Esophagus (tissue), 2 donors: ENCODE measurements around the gene BFAR. TPM values are rescaled to one million over a fixed set of nuclear protein-coding genes. Genes with fewer than 3 reads are reported as not detected.
A peak's percentile ranks its signal among the peaks of the same experiment; 100 is the strongest.
"Not testable (repeated sequence)": the region's sequence is repeated elsewhere in the genome, so short reads cannot be mapped to it uniquely, and the experiment has no call there.

Source experiments
- H3K27ac ChIP-seq, 2 donors: one replicate each; pipeline ENCODE4 v1.5.1; 2013; ENCODE audit warnings: low read depth in 2 of 2, mild to moderate bottlenecking in 2 of 2, inconsistent platforms in 1 of 2, low read length in 1 of 2, moderate library complexity in 1 of 2
- H3K27me3 ChIP-seq, 2 donors: one replicate each; pipeline ENCODE4 v1.6.1; 2013; ENCODE audit warnings: low read length in 2 of 2, control low read depth in 1 of 2, mild to moderate bottlenecking in 1 of 2; ENCODE audit not compliant: insufficient read depth in 2 of 2, control insufficient read depth in 1 of 2
- H3K36me3 ChIP-seq, 2 donors: one replicate each; pipeline ENCODE4 v1.6.1; 2013; ENCODE audit warnings: low read length in 1 of 2; ENCODE audit not compliant: control insufficient read depth in 2 of 2, insufficient read depth in 2 of 2
- H3K4me1 ChIP-seq, 2 donors: one replicate each; pipeline ENCODE4 v1.6.1; 2013; ENCODE audit warnings: low read length in 1 of 2; ENCODE audit not compliant: control insufficient read depth in 2 of 2, insufficient read depth in 2 of 2
- H3K4me3 ChIP-seq, 2 donors: one replicate each; pipeline ENCODE4 v1.5.1; 2013; ENCODE audit warnings: low read length in 2 of 2, mild to moderate bottlenecking in 2 of 2, low read depth in 1 of 2, moderate library complexity in 1 of 2
- H3K9me3 ChIP-seq, 2 donors: one replicate each; pipeline ENCODE4 v1.6.1; 2013; ENCODE audit warnings: mild to moderate bottlenecking in 2 of 2, low read depth in 1 of 2, low read length in 1 of 2, moderate library complexity in 1 of 2; ENCODE audit not compliant: control insufficient read depth in 2 of 2, insufficient read depth in 1 of 2
- WGBS, 2 donors: extraction: QIAGEN DNeasy Blood & Tissue Kit; methylation state at CpG; one replicate each; pipeline ENCODE4 v1.1.7; 2013; 5-methylcytosine and 5-hydroxymethylcytosine counted together
- polyA plus RNA-seq, 2 donors: library from polyadenylated mRNA; stranded (reverse); fragments of 200-250 nt; gene quantifications; one replicate each; pipeline ENCODE4 v1.2.3, GENCODE V29; 2013
- donor health status: healthy with polysubstance abuse.
- donor health status: Bipolar disorder and iron deficiency.

The BFAR gene
- polyA plus RNA-seq, 2 donors, result 14.9 to 18.7 TPM

- H3K4me1 ChIP-seq, result peaks cover 0 to 7% of the 10 kb centered on the region in 2 donors
- no peak overlapping the region for H3K27ac ChIP-seq
- no peaks in the 10 kb centered on the region for H3K27me3 ChIP-seq
- no peaks in the 10 kb centered on the region for H3K36me3 ChIP-seq
- 61 to 67% methylated on average over 7 of the region's 7 CpGs for WGBS, 2 donors
- H3K9me3 ChIP-seq, result no peaks in the 10 kb centered on the region
- no peak overlapping the region for H3K4me3 ChIP-seq
These were observed 1.6 kb downstream of the BFAR start for GRCh38 chr16:14634389-14634725.

GRCh38 chr16:14635395-14636165 is 2.8 kb downstream of the BFAR start:
- H3K9me3 ChIP-seq, result no peaks in the 10 kb centered on the region
- peaks cover 0 to 7% of the 10 kb centered on the region in 2 donors for H3K4me1 ChIP-seq
- no peaks in the 10 kb centered on the region for H3K27me3 ChIP-seq
- H3K4me3 ChIP-seq, result no peak overlapping the region
- no peak overlapping the region for H3K27ac ChIP-seq
- peaks cover 0 to 3% of the 10 kb centered on the region in 2 donors for H3K36me3 ChIP-seq
- WGBS, 2 donors, result 60 to 67% methylated on average over 12 of the region's 12 CpGs

GRCh38 chr16:14636179-14636950 is 3.6 kb downstream of the BFAR start:
- not testable (repeated sequence) for H3K4me3 ChIP-seq, H3K9me3 ChIP-seq, H3K4me1 ChIP-seq, H3K27ac ChIP-seq, H3K27me3 ChIP-seq, H3K36me3 ChIP-seq
- 40 to 52% methylated on average over 17 of the region's 17 CpGs for WGBS, 2 donors

- not testable (repeated sequence) for H3K27ac ChIP-seq, H3K27me3 ChIP-seq, H3K4me1 ChIP-seq, H3K4me3 ChIP-seq, H3K9me3 ChIP-seq, H3K36me3 ChIP-seq
- 21 to 59% methylated on average over 1 of the region's 1 CpG for WGBS, 2 donors
These were observed 4.1 kb downstream of the BFAR start for GRCh38 chr16:14636951-14637240.

GRCh38 chr16:14640538-14640937 is 7.8 kb downstream of the BFAR start:
- WGBS, 2 donors, result 69 to 81% methylated on average over 10 of the region's 10 CpGs
- Histone ChIP-seq H3K4me3 (no peak overlapping the region), H3K36me3 (peaks cover 4 to 7% of the 10 kb centered on the region in 2 donors), H3K27ac (peak overlapping the region in 1 of 2 donors; percentile 56), H3K4me1 (no peaks in the 10 kb centered on the region), H3K9me3 (no peaks in the 10 kb centered on the region), H3K27me3 (no peaks in the 10 kb centered on the region)

- 84 to 95% methylated on average over 8 of the region's 8 CpGs for WGBS, 2 donors
- Histone ChIP-seq H3K27ac (no peak overlapping the region), H3K4me3 (no peak overlapping the region), H3K36me3 (peaks cover 4 to 7% of the 10 kb centered on the region in 2 donors), H3K4me1 (no peaks in the 10 kb centered on the region), H3K27me3 (no peaks in the 10 kb centered on the region), H3K9me3 (no peaks in the 10 kb centered on the region)
These were observed 8.5 kb downstream of the BFAR start for GRCh38 chr16:14641206-14641605.

- H3K36me3 ChIP-seq, result peaks cover 4 to 7% of the 10 kb centered on the region in 2 donors
- no peaks in the 10 kb centered on the region for H3K4me1 ChIP-seq
- H3K27me3 ChIP-seq, result no peaks in the 10 kb centered on the region
- 92% methylated on average over 7 of the region's 7 CpGs for WGBS, 2 donors
- no peak overlapping the region for H3K27ac ChIP-seq
- H3K4me3 ChIP-seq, result no peak overlapping the region
- H3K9me3 ChIP-seq, result no peaks in the 10 kb centered on the region
These were observed 9.2 kb downstream of the BFAR start for GRCh38 chr16:14641926-14642325.

GRCh38 chr16:14649816-14650215 is 17.1 kb downstream of the BFAR start:
- Histone ChIP-seq H3K4me3 (no peak overlapping the region), H3K27me3 (no peaks in the 10 kb centered on the region), H3K9me3 (no peaks in the 10 kb centered on the region), H3K4me1 (no peaks in the 10 kb centered on the region), H3K27ac (no peak overlapping the region), H3K36me3 (peaks cover 8 to 13% of the 10 kb centered on the region in 2 donors)
- 93 to 94% methylated on average over 10 of the region's 10 CpGs for whole genome bisulfite sequencing, 2 donors

GRCh38 chr16:14650629-14651028 is 17.9 kb downstream of the BFAR start:
- Histone ChIP-seq H3K4me3 (no peak overlapping the region), H3K36me3 (peaks cover 4 to 12% of the 10 kb centered on the region in 2 donors), H3K27ac (peak overlapping the region in 1 of 2 donors; percentile 43), H3K9me3 (peaks cover 0 to 1% of the 10 kb centered on the region in 2 donors), H3K4me1 (no peaks in the 10 kb centered on the region), H3K27me3 (no peaks in the 10 kb centered on the region)
- 39 to 59% methylated on average over 6 of the region's 6 CpGs for WGBS, 2 donors

GRCh38 chr16:14652726-14653125 is 20.0 kb downstream of the BFAR start:
- Histone ChIP-seq H3K4me1 (no peaks in the 10 kb centered on the region), H3K9me3 (peaks cover 0 to 1% of the 10 kb centered on the region in 2 donors), H3K27ac (no peak overlapping the region), H3K27me3 (no peaks in the 10 kb centered on the region), H3K4me3 (no peak overlapping the region), H3K36me3 (peaks cover 8 to 10% of the 10 kb centered on the region in 2 donors)
- 91 to 97% methylated on average over 2 of the region's 2 CpGs for WGBS, 2 donors
